Hepatic stellate cell (primary cell): Measurements from ENCODE around the gene FAM78B.

Experiments used
- DNase-seq: peaks from one replicate; pipeline ENCODE4 v3.0.0; 2011; ENCODE audit warnings: low spot score

FAM78B gene

DNA sequence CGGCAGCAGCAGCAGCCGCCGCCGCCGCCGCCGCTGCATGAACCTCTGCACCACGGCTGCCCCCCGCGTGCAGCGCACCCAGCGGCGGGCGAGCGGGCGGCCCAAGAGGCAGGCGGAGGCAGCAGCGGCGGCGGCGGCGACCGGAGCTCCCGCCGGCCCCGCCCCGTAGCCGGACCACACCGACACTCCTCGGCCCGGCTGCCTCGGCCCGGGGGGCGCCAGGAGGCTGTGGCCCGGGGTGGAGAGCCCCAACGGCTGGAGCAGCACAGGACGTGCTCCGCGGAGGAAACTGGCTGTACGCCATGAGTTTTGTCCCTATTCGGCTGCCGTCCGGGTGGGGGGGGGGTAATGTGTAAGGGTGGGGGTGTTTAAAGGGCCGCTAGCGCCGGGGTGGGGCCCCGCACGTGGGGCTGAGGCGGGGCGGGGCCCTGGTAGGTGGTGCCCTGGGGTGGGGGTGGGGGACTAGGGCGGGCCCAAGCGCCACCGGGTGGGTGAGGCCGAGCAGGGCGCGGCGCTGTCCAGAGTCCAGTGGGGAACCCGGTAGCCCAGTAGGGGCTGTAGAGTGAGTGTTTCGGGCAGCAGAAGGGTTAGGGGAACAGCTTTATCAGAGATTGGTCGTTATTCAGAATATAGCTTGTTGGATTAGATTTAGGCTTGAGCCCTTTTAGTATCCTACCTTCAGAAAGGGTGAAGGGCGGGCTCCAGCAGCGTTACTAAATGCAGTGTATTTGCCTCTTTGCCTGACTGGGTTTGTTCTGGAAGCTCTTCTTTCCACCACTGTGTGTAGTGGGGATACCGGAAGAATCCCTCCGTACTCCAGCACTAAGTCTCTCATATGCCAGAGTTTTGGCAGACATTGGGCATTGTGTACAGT is at the start of gene FAM78B:
Gene FAM78B (minus strand): TSS at position 304 of the 874 bp plus-strand sequence. CDS start 753 bp downstream, outside the sequence.
- DNase-seq, result peak; percentile 36

DNA sequence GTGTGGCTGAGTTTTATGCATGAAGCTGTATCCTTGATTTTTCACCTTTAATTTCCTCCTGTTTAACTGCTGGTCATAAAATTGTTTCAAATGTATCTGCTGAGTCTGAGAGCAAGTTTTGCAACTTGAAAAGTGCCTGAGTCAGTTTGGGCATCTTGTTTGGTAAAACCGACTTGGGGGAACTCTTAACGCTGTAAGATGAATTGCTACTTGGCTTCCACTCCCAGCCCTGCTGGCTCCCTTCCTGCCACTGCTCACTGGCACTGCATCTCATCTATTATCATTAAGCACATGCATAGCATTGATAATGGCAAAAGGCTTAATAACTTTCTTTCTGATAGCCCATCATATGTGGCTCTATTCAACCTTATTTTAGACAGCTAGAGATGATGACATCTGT is 35.7 kb upstream of the FAM78B start:
- no peak for DNase-seq

DNA sequence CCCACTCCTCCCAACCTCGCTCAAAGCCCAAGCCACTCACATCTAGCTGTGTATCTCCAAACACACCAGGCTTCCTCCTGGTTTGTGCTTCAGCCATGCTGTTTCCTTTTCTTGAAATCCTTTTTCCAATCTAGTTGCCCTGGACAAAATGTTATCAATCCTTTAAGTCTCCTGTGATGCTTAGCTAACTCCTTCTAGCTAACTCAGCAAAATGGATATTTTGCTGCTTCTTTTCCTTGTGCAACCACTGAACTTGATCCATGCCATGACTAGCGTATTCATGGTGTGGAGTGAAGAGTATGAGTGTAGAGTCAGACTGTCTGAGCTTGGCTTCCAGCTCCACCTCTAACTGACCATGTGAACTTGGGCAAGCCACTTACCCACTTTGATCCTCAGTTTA is 33.9 kb upstream of the FAM78B start:
- DNase-seq, result no peak

- no peak for DNase-seq
These were observed 30.8 kb upstream of the FAM78B start for GRCh38 chr1:166197597-166197996.

GRCh38 chr1:166197141-166197540 is 30.3 kb upstream of the FAM78B start:
- no peak for DNase-seq

- DNase-seq, result no peak
These were observed 26.4 kb upstream of the FAM78B start for GRCh38 chr1:166193057-166193698.

GRCh38 chr1:166190400-166190799 is 23.6 kb upstream of the FAM78B start:
- no peak for DNase-seq

DNA sequence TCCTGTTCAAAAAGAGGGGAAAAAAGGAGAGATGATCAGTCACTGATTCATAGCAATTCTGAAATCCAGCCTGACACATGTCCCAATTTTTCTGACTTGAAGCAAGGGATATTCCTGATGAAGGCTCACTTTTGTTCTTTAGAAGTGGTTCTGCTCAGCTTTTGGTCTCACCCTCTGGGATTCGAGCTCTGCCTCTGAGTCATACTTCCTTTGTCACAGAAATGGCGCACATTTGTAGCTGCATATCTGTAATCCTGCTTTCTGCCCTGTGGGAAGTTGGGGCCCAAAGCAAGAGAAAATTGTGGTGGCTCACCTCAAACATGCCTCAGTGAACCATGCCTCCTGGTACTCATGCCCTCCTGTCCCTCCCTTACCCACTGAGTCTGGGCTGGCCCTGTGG is 22.3 kb upstream of the FAM78B start:
- DNase-seq, result no peak

DNA sequence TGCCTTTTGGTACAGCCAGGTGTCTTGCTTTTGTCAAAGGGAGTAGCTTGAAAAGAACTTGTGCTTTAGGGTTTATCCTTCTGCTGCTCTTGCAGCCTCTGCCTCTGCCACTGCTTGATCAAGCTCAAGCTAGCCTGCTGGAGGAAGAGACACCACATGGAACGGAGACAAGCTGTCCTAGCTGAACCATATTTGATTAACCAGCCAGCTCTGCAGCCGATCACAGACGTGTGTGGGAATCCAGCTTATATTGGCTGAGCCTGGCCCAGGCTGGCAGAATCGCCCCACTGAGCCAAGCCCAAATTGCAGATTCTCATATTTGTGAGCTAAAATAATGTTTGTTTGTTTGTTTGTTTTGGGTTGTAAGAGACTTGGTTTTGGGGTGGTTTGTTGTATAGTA is 18.7 kb upstream of the FAM78B start:
- no peak for DNase-seq

- DNase-seq, result no peak
These were observed 18.1 kb upstream of the FAM78B start for GRCh38 chr1:166184897-166185296.

DNA sequence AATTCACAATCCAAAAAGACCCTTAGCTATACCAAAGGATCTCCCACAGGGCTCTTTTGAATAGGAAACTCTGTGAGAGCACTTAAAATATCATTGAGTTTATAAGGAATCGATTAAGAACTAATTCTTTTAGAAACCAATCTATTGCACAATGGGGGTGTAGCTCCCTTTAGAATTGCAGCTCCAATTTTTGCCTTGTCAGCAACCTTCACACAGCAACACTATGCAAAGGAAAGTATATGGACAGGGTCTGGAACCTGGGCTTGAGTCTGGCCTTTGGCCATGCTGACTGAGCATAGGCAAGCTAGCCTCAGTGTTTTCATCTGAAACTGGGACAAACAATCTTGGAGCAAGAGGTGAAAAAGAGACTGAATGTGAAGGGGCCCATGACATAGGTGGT is 17.2 kb upstream of the FAM78B start:
- no peak for DNase-seq

- DNase-seq, result no peak
These were observed 15.5 kb upstream of the FAM78B start for GRCh38 chr1:166182281-166182680.

DNA sequence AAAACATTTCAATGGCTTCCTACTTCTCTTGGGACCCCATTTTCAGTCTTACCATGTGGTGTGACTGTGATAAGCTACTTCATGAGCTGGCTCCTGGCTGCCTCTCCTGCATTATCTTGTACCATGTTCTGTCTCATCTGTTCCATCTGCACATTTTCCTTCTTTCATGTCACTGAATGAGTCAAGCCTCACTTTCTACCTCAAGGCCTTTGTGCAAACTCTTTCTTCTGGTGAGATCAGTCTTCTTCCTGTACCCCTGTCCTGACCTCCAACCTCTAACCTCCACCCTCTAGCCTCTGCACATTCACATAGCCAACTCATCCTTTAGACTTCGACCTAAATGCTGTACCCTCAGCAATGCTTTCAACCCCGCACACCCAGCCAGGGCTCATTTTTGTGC is 9.6 kb upstream of the FAM78B start:
- DNase-seq, result no peak

DNA sequence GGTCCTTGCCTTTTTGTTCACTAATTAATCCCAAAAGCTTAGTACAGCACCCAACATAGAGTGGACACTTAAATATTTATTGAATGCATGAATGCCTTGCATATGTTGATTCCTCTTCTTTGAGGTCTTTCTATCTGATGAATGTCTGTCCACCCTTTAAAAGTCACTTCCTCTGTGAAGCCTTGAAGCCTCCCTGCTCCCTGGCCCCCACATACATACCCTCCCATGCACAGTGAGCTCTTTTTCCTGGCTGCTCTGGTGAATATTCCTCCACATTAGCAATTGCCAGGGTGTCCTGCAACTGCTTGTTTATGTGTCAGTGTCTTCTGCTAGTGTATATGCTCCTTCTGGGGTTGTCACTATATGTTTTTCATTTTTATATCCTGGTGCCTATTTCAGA is 8.2 kb upstream of the FAM78B start:
- DNase-seq, result no peak

DNA sequence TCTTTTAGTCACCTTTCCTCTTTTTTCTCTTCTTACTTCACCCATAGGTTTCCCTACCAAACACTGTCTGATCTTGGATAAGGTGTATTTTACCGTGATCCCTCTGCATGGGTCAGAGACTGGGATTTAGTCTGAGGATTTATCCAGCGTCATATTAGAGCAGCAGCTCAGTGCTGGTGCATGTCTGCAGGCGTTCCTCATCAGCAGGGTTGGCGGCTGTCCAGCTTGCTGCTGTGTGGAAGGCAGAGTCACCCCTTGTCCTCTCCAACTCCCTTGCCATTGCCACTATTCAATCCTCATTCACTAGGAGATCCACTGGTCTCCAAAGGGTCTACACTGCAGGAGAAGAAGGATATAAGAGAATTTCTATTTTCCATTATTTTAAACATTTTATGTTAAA is 7.3 kb upstream of the FAM78B start:
- DNase-seq, result no peak

- DNase-seq, result no peak
These were observed 5.3 kb upstream of the FAM78B start for GRCh38 chr1:166172106-166172505.

GRCh38 chr1:166170726-166171125 is 3.9 kb upstream of the FAM78B start:
- DNase-seq, result no peak

DNA sequence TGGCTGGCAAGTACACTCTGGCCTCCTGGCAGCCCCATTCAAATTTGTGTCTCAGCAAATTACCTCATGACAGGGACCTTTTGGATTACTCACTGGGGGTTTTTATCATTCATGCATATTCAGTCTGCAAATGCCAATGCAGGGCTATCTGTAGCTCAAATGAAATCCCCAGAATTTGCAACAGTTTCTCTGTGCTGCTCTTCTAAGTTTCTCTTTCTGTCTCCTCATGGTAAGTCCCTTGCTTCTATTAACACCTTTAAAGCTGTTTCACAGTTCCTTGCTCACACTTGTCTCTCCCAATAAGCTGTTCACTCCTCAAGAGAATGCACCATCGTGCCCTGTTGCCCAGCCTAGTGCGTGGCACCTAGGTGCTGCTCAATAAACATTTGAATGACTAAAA is 3.3 kb upstream of the FAM78B start:
- no peak for DNase-seq

- no peak for DNase-seq
These were observed 2.4 kb upstream of the FAM78B start for GRCh38 chr1:166169182-166169581.

DNA sequence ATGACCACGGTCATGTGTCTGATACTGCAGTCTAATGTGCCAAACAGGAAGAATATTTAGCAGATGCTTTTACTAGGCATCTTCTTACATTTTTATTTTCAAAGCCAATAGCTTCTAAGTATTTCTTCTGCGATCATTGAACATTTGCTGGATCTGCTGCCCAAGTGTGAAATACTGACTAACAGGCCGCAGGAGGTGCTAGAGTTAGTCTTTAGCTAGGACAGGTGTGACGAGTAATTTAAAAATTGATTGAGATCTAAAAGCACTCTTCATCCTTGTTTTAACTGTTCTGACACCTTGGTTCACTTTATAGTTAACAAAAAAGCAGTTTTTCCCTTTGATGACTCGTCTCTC is 748 bp upstream of the FAM78B start:
- DNase-seq, result no peak

DNA sequence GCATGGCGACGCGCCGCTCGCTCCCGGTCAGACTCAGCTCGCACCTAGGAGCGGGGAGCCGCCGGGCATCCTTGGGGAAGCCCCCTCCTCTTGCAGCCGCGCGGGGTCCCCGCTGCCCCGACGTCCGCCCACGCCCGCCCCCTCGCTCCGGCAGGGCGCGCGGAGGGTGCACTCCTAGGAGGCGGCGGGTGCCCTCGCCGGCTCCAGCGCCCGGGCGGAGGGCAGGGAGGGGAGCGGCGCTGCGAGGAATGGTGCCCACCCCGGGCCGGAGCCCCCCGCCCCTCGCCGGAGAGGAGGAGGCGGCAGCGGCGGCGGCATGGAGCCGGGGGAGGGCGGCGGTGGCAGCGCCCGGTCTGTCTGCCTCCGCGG is 488 bp downstream of the FAM78B start:
- DNase-seq, result no peak

GRCh38 chr1:166165661-166166328 is 1.0 kb downstream of the FAM78B start:
- DNase-seq, result no peak

DNA sequence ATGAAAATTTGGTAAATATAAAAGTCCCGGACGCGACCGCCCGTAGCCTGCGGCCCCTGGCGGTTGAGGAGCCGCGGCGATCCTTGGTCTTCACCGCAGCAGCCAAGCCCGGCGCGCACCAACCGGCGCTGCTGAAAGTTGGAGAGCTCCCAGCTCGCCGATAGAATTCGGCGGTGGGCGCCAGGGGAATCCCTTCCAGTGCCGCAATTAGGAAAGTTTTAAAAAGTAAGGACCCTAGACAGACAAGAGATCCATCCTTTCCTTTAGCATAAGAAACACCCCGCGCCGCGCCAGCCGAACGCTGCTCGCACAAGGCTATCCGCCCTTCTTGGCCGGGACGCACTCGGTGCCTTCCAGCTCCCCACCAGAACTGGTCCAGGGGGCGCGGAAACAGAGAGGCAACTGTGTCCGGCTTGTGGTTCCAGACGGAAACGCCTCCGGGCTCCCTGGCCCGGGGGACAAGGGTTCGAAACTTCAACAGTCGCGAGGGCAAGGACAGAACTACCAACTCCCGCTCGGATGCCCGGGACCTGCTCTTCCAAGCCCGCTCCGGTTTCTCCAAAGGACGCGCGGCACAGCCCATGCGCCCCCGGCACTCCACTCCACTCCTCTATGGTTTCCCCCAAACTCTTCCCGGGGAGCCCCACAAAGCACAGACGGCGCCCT is 1.7 kb downstream of the FAM78B start:
- DNase-seq, result peak; percentile 35
